ENCODE data around the gene HPCAL4. TPM values are rescaled to one million over a fixed set of nuclear protein-coding genes. Genes with fewer than 3 reads are reported as not detected.

Gene HPCAL4
- total and polyA plus RNA-seq, 9 of the 15 experiments (the other 6 are each of a cell fraction or from before 2014, with no cell fraction given): 0.01 to 0.04 (median 0.04) TPM; not detected in 4

DNA sequence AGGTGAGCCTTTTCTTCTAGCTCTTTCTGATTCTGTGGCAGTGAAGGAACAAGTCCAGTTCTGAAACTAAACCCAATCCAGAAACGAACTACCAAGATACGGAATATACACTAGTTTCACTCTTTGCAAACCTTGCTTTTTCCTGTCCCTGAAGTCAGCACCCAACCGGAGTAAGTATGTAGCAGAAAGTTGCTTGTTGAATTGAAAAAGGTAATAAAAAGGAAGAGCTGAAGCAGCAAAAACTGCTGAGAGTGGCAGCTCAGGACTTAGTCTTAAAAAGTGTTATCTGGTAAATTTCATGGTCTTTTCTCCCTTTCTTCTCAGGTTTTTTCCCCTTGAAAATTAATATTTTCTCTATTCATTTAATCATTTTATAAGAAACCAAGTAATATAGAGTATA lies 9.9 kb downstream of the HPCAL4 start:
- no peaks in the 10 kb centered on the region for H3K36me3 ChIP-seq (ENCODE audit: control insufficient read depth, insufficient read depth, low read length)
- no peak for ATAC-seq
- H3K4me1 ChIP-seq (replicated peaks in 1 of 2; ENCODE audit: control insufficient read depth in 2 of 2, insufficient read depth in 2 of 2, low read length in 2 of 2): peaks cover 5 to 15% of the 10 kb centered on the region in 2 experiments
- TF ChIP-seq GATAD2A (IDR thresholded peaks at IDR 0.05): no peak
- no peak for TF ChIP-seq NCOR1 (IDR thresholded peaks at IDR 0.05)
- no peak for TF ChIP-seq FOXA1 (IDR thresholded peaks at IDR 0.05; ENCODE audit: borderline replicate concordance)
- TF ChIP-seq FOXA3 (CRISPR knock-in tag; conservative IDR thresholded peaks at IDR 0.05 in 1 of 2, IDR thresholded peaks at IDR 0.05 in 1 of 2): no peak
- TF ChIP-seq FOXJ3 (CRISPR knock-in tag; IDR thresholded peaks at IDR 0.05): no peak
- TF ChIP-seq ZNF134 (CRISPR knock-in tag; conservative IDR thresholded peaks at IDR 0.05): no peak
- TF ChIP-seq ZNF316 (IDR thresholded peaks at IDR 0.05): peak; percentile 51
- TF ChIP-seq SIN3B (IDR thresholded peaks at IDR 0.05; ENCODE audit: low read depth): no peak
- no peak overlapping the region for H2AFZ ChIP-seq (ENCODE audit: low read depth, low read length)
- H3K9me1 ChIP-seq (ENCODE audit: control insufficient read depth, insufficient read depth, low read length): no peaks in the 10 kb centered on the region
- no peak overlapping the region for H3K9ac ChIP-seq (ENCODE audit: insufficient read depth in 1 of 2, low read depth in 2 of 2, low read length in 2 of 2)
- no peak overlapping the region for H3K4me3 ChIP-seq
- 0% methylated on average over 3 of the region's 3 CpGs for WGBS (ENCODE audit: insufficient coverage, low coverage, missing lambda C conversion rate)
- H3K4me2 ChIP-seq (ENCODE audit: insufficient read depth, low read length): no peak overlapping the region
- intact Hi-C loops (cut with micrococcal nuclease): no loop called here
- no peaks in the 10 kb centered on the region for H3K9me3 ChIP-seq (replicated peaks; ENCODE audit: control insufficient read depth, insufficient read depth, low read depth, low read length)
- ChIA-PET POLR2A (interaction anchor here (0.6 to 1.9 kb wide), 7 partner anchors 9 to 640 kb away, joined by 3 to 5 read pairs (median 3); partner anchors contain the start of genes HPCAL4 and NT5C1A), CTCF (ENCODE audit: low intra/inter-chr PET ratio) (no interaction called here)
- BruUV-seq (replicated peaks): no TSS peak
- DNase-seq (ENCODE audit: extremely low read depth in 1 of 4, low spot score in 3 of 4): no peak
- H3K79me2 ChIP-seq (ENCODE audit: control insufficient read depth, insufficient read depth, low read length): no peaks in the 10 kb centered on the region
- peak; percentile 44 for FAIRE-seq
- peaks cover 32 to 53% of the 10 kb centered on the region in 2 experiments for H3K27me3 ChIP-seq (ENCODE audit: control insufficient read depth in 2 of 2, insufficient read depth in 2 of 2, low read length in 2 of 2)
- in situ Hi-C loops (cut with MboI): no loop called here
- H3K27ac ChIP-seq (ENCODE audit: extremely low read depth, low read depth, low read length): no peak overlapping the region
- H4K20me1 ChIP-seq (replicated peaks; ENCODE audit: control insufficient read depth, insufficient read depth, low read length): no peaks in the 10 kb centered on the region

DNA sequence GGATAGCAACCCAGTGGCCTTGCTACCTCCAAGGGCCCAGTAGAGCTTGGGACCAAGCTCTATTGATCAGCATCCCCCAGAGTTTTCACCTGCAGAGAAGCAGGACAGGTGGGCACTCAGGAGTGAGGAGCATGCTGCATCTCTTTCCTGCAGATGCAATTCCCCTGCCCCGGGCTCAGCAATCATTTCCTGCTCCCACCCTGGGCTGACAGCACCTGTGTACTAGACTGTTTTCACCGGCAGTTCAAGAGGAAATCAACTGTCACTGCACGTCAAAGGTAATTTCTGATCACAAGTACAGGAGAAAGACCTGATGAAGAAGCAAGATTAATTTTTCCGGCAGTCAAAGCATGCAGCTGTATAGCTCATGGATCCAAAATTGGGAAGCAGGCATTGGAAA lies 10.5 kb downstream of the HPCAL4 start:
- intact Hi-C loops (cut with micrococcal nuclease) (no loop called here), in situ Hi-C loops (cut with MboI) (no loop called here)
- Histone ChIP-seq H3K9me1 (ENCODE audit: control insufficient read depth, insufficient read depth, low read length) (no peaks in the 10 kb centered on the region), H3K27ac (ENCODE audit: extremely low read depth, low read depth, low read length) (no peak overlapping the region), H2AFZ (ENCODE audit: low read depth, low read length) (no peak overlapping the region), H3K36me3 (ENCODE audit: control insufficient read depth, insufficient read depth, low read length) (no peaks in the 10 kb centered on the region), H4K20me1 (replicated peaks; ENCODE audit: control insufficient read depth, insufficient read depth, low read length) (no peaks in the 10 kb centered on the region), H3K9ac (ENCODE audit: insufficient read depth in 1 of 2, low read depth in 2 of 2, low read length in 2 of 2) (no peak overlapping the region; a peak in 1 of 4 replicates), H3K79me2 (ENCODE audit: control insufficient read depth, insufficient read depth, low read length) (no peaks in the 10 kb centered on the region), H3K4me2 (ENCODE audit: insufficient read depth, low read length) (no peak overlapping the region), H3K9me3 (replicated peaks; ENCODE audit: control insufficient read depth, insufficient read depth, low read depth, low read length) (no peaks in the 10 kb centered on the region), H3K4me3 (no peak overlapping the region), H3K4me1 (replicated peaks in 1 of 2; ENCODE audit: control insufficient read depth in 2 of 2, insufficient read depth in 2 of 2, low read length in 2 of 2) (peaks cover 5 to 15% of the 10 kb centered on the region in 2 experiments), H3K27me3 (ENCODE audit: control insufficient read depth in 2 of 2, insufficient read depth in 2 of 2, low read length in 2 of 2) (peaks cover 31 to 51% of the 10 kb centered on the region in 2 experiments)
- POLR2A ChIA-PET: interaction anchor here (0.6 to 1.9 kb wide), 7 partner anchors 10 to 640 kb away, joined by 3 to 5 read pairs (median 3); partner anchors contain the start of gene HPCAL4
- ATAC-seq (no peak), DNase-seq (ENCODE audit: extremely low read depth in 1 of 4, low spot score in 3 of 4) (no peak), FAIRE-seq (no peak)
- CTCF ChIA-PET (ENCODE audit: low intra/inter-chr PET ratio): no interaction called here
- 2% methylated on average over 4 of the region's 4 CpGs for WGBS (ENCODE audit: insufficient coverage, low coverage, missing lambda C conversion rate)
- no TSS peak for BruUV-seq (replicated peaks)
- TF ChIP-seq TEAD2 (tag; IDR thresholded peaks at IDR 0.05) (no peak), LARP7 (IDR thresholded peaks at IDR 0.05) (no peak)
- TF ChIP-seq, protein P1, sequence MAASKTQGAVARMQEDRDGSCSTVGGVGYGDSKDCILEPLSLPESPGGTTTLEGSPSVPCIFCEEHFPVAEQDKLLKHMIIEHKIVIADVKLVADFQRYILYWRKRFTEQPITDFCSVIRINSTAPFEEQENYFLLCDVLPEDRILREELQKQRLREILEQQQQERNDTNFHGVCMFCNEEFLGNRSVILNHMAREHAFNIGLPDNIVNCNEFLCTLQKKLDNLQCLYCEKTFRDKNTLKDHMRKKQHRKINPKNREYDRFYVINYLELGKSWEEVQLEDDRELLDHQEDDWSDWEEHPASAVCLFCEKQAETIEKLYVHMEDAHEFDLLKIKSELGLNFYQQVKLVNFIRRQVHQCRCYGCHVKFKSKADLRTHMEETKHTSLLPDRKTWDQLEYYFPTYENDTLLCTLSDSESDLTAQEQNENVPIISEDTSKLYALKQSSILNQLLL (CRISPR knock-in tag; IDR thresholded peaks at IDR 0.05; ENCODE audit: borderline replicate concordance): no peak
- TF ChIP-seq, protein P2, sequence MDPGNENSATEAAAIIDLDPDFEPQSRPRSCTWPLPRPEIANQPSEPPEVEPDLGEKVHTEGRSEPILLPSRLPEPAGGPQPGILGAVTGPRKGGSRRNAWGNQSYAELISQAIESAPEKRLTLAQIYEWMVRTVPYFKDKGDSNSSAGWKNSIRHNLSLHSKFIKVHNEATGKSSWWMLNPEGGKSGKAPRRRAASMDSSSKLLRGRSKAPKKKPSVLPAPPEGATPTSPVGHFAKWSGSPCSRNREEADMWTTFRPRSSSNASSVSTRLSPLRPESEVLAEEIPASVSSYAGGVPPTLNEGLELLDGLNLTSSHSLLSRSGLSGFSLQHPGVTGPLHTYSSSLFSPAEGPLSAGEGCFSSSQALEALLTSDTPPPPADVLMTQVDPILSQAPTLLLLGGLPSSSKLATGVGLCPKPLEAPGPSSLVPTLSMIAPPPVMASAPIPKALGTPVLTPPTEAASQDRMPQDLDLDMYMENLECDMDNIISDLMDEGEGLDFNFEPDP (CRISPR knock-in tag; IDR thresholded peaks at IDR 0.05): no peak
- TF ChIP-seq, protein P3, sequence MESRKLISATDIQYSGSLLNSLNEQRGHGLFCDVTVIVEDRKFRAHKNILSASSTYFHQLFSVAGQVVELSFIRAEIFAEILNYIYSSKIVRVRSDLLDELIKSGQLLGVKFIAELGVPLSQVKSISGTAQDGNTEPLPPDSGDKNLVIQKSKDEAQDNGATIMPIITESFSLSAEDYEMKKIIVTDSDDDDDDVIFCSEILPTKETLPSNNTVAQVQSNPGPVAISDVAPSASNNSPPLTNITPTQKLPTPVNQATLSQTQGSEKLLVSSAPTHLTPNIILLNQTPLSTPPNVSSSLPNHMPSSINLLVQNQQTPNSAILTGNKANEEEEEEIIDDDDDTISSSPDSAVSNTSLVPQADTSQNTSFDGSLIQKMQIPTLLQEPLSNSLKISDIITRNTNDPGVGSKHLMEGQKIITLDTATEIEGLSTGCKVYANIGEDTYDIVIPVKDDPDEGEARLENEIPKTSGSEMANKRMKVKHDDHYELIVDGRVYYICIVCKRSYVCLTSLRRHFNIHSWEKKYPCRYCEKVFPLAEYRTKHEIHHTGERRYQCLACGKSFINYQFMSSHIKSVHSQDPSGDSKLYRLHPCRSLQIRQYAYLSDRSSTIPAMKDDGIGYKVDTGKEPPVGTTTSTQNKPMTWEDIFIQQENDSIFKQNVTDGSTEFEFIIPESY (CRISPR knock-in tag; IDR thresholded peaks at IDR 0.05): no peak
